CD4-positive, alpha-beta T cell treated with Interleukin-15 for 1 hour (primary cell): ENCODE measurements around the gene TASP1.

Experiments used
- DNase-seq: peaks from one replicate; pipeline ENCODE4 v3.0.0-alpha.2; 2020

Gene TASP1

DNA sequence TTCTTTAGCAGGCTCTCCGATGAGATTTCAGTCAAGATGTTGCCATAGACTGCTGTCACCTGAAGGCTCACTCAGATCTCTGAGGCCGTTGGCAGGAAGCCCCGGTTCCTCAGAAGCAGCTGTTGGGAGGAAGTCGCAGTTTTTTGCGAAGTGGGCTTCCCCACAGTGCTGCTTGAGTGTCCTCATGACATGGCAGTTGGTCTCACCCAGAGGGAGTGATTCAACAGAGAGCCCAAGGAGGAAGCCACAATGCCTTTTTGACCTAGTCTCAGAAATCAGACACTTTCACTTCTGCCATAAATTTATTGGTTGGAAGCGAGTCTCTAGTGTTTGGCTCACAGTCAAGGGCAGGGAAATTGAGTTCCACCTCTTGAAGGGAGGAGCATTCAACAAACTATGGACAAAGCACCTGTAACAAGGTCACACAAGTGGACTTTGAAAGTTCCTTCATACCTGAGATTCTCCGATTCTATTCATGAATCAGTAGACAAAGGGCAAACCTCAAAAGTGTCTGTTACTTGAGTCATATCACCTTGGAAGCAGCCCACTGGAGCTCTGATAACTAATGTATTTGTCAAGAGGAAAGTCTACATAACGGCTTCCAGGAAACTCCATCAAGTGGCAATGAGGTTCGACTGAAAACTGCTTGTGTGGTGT, 208.3 kb downstream of the TASP1 start:
- no peak for DNase-seq

DNA sequence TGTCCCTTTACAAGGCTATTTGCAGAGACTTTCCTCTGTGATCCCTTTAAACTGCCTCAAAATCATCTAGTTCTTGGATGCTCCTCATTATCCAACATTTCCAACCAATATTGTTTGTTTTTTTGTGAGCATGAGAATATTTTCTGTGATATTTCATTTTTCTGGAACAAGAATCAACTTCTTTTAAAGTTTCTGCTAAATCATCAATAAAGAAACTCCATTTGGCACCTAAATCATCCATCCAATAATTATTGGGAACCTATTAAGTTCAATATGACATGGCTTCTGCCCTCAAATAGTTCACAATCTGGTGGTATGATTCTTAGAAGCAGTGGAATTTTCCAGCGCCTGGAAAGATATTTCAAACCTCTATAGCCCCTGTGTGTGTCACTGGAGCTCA, 210.0 kb downstream of the TASP1 start:
- DNase-seq: no peak

DNA sequence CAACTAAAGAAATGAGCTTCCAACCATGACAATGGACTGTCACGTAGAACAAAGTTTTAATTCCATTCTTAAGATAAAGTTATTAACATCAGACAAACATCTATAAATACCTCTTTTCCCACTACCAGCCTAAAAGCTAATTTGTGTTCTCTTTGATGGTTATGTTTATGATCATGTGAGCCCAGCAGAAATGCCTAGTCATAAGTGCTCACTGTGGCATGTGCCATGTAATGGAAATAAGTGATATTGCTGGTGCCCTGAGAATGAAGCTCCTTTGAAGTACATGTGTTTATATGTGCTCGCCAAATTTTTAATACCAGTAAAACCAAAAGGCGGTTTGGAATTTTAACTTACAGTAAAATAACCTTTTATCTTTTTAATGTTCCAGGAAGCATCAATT, 211.9 kb downstream of the TASP1 start:
- DNase-seq: no peak

DNA sequence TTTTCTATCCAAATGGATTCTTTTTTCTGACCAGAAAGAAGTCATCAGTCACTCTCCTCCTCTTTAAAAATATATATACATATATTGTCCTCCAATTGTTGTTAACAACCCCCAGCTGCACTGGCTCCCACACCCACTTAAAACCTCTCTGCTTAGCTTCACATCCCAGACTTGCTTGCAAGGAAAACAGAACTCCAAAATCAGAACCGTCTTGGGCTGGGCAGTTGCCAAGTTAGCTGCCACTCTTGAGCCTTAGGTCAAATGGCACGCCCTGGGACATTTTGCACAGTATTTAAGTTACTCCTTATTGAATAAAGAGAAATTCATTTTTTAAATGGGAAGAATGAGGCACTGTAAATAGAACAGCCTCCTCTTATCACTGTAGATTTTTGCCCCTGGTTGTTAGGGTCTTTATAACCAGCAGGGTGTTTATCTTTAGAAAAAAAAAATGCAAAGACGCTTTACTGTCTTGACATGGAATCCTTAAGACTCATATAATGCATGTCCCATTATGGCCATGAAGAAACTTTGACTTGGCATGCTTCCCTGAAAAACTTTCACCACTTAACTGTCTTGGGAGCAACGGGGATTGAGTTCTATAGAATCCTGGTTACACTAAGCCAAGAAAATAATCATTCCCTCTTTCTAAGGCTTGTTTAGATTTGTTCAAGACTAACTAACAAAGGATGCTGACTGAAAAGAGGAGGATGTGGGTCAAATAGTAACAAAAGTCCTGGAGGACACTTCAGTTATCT, 213.2 kb downstream of the TASP1 start:
- DNase-seq: no peak

DNA sequence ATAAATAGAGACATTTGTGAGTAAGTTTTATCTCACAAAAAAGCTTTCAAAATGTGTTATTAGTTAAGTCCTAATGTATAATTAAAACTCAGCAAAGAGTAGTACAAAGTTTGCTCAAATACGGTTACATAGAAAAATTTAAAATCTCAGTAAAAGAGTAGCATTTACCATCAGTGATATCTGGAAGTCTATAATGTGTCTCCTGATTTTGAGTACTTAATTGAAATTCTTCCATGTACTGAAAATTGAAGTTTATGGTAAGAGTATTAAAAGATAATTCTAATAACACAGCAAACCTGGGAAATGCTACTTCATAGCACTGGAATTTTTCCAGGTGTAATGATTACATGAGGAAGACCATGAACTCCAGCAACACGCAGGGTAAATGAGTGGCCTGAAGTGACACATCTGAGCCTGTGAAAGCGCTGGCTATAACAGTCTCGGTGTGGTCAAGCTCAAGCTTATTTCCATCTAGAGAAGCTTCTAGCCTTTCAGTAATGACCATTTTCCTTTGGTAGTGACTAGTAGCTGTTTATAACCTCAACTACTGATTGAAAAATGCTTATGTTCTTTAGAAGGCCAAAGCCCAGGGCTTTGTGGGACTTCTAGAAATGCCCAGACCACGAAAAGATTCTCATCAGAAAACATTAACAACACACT, 214.4 kb downstream of the TASP1 start:
- DNase-seq: no peak

DNA sequence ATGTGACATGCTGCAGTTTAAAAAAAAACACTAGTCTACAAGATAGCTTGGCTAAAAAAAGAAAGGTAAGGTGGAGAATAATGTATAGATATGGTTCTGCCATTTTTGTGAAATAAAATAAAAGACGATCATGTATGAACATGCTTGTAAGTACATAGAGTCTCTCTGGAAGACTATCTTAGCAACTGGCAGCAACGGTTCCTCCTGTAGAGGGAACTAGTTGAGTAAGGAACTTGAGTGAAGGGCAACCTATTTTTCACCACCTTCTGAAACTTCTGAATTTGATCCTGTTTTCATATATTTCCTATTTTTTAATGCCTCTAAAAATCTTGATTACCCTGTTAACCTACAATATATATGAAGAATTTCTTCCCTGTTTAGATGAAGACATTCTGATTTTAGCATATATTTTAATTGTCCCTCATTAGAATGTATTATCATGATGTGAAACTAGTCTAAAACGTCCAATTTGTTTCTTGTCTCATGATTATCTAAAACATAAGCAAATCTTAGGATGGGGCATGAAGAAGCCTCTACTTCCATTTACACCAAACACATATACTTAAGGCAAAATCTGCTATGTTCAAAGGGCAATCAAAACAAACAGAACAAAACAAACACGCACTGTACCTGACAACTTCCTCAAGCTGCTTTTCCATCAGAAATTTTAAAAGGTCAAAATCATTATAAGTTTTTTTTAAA, 215.1 kb downstream of the TASP1 start:
- no peak for DNase-seq

DNA sequence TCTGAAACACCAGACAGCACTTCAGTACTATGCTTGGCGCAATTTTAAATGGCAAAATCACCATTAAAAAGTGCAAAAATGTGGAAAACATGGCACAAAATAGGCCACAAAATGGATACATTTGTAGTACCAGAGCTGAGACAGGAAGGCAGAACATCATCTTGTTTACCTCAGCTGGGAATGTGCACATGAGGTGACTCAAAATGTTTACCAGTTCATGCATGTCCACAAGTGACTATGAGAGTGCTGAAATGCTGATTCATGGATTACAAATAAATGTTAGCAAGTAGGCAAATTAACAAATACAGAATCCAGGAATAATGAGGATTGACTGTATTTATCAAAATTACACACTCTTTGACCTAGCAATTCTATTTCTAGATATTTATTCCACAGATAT, 216.1 kb downstream of the TASP1 start:
- no peak for DNase-seq

DNA sequence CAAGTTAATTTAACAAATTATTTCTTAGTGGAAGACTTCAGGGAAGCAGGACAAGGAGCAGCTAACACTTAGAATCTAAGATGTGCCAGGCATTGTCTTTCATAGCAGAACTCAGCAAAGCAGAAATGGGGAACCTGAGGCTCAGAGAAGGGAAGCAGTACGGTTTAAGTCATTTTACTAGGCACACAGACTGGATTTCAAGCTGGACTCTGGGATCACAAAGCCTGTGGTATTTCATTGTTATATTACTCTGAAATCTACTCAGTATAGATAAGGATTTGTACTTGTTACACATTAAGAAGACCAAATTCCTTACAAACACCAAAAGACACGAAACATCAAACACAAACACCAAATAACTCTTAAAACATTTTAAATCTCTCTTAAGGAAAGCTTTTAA, 218.1 kb downstream of the TASP1 start:
- no peak for DNase-seq

DNA sequence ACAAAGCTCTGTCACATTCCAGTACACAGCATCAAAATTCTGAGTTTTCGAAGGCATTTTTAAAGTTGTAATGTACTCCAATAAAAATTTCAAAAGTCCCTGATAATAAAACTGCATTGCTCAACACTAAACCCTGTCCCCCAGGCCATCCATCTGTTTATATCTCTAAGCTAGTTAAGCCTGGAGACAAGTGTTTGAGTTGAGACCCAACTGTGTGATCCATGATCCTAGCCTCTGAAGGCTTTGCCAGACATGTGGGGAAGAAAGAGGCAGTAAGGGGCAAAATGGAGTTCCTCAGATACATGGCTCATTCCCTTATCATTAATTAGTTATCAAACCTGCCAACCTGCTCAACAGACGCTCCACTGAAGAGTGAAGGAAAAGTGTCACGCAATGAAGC, 219.3 kb downstream of the TASP1 start:
- no peak for DNase-seq

DNA sequence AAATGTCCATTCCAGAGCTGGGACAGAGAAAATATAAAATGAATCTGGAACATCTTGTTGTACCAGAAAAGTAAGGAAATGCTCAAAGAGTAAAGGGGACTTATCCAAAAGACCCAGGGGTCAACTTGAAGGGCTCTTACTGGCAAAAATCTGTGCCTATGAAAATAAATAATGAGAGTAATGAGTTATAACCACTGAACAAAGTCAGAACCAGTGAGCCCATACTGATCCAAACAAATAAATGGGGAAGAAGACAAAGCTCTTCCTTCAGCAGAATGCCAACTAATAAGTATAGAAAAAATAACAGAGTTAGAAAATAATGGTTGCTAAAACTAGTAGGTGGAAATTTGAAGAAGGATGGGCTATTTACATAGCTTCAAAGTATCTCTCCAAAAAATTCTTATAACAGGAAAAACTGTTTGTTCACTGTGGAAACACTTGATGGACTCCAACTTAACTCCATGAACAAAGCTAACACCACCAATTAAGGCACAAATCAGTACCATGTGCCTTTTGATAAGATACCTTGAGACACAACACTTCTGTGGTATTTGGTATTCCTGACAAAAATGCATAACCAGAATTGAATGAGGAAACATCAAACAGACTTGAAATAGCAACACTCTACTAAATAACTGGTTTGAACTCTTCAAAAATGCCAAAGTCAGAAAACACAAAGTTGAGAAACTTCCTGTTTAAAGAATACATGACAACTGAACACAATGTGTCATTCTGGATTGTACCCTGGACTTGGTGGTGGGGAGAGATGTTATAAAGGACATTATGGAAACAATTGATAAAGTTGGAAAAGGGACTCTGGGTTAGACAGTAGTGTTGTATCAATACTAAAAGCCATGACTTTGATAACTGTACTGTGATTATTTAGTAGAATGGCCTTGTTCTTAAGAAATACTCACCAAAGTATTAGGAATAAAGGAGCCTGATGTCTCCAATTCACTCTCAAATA, 220.2 kb downstream of the TASP1 start:
- no peak for DNase-seq

DNA sequence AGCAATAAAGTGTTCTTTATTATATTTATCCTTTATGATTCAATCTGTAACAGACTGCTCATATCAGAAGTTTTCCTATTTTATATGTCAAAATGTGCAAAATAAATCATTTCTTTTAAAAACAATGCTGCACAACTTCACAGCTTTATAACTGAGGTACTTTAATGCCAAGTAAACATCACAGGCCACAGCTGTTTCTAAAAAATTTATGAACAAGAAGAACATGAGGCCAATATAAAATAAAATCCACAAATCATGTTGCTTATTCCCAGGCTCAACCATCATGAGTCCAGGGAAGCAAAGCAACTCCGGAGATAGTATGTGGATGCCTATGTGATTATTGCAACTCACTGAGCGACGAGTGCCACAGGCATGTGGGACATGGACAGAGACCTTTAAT, 222.2 kb downstream of the TASP1 start:
- no peak for DNase-seq

DNA sequence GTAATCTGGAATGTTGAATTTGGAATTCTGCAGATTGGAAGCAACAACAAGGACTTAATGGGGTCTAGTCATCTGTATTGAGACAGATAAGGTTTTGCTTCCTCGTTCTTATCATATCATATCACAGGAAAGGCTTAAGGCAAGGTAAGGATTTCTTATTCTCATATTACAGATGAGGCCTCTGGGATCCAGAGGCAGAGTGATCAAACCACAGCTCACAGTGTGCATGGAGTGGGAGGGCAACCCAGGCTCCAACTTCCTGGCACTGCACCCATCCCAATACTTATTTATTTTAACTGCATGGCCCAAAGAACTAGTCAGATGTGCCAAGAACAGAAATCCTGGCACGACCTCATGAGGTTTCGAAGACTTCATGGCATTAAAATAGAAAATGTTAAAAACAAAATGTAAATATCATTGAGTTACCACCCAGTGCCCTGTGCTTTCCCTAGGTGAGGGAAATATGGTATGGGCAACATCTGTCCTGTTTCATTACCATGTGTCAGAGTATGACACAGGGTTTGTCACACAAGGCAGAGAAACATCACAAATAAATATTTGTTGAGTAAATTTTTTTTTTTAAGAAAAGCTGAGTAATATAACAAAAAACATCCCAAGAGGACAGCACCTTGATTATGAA, 225.8 kb downstream of the TASP1 start:
- DNase-seq: no peak

DNA sequence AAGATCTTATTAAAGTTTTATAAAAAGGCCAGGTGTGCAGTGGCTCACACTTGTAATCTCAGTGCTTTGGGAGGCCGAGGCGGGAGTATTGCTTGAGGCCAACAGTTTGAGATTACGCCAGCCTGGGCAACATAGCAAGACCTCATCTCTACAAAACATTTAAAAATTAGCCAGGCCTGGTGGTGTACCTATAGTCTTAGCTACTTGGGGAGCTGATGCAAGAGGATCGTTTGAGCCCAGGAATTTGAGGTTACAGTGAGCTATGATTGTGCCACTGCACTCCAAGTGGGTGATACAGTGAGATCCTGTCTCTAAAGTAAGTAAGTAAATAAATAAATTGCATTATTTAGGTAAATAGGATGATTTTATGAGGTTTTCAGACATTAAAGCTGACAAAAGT, 234.4 kb downstream of the TASP1 start:
- DNase-seq: no peak

DNA sequence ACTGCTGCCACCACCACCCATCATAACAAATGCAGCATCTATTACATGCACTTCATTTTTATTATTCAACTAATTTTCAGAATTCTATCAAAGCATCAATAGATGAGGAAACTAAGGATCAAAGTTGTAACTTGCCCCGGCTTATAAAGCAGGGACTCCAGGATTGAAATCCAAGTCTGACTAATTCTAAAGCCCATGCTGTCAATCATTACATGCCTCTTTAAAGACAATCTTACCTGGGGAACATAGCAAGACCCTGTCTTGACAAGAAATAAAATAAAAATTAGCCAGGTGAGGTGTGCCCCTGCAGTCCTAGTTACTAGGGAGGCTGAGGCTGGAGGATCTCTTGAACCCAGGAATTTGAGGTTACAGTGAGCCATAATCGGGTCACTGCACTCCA, 235.3 kb downstream of the TASP1 start:
- no peak for DNase-seq

DNA sequence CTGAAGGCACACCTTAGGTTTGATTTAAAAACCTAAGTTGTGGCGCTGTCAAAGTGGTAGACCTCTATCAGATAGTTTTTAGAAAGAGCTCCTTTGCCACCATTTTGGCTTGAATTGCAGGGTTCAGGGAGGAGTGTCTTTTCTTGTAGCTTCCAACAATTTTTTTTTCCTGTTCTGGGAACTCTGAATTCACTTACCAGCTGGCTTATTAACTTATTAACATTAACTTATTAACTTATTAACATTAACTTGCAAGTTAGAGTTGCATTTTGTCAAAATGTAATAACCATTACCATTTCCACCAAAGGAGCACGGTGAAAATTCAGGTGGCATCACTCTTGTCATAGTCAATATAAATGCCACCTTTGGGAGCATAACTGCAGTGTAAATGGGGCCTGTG, 235.7 kb downstream of the TASP1 start:
- no peak for DNase-seq

DNA sequence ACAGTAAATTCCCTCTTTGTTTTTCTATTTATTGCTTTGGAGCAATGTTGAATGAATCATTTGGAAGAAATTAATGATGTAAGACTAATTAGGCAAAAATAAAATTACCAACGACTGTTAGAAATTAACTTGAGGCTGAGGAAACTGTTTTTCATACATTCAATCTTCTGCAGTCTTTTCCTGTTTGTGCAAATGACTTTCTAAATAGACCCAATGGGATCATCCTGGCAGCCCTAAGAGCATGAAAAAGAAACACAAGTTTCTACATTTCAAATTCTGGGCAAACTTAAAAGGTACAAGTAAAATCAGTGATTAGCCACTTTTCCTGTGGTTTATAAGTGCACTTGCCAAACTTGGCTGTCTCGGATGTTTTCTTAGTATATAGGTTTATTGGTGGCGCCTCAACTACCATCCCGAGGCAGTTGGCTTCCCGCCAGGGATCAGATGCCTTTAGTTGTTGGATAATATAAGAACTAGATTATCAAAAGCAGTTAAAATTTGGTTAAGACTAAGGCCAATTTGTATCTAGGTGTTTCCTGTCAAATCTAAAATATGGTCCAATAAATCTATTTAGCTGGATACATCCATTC, 236.5 kb downstream of the TASP1 start:
- DNase-seq: no peak

DNA sequence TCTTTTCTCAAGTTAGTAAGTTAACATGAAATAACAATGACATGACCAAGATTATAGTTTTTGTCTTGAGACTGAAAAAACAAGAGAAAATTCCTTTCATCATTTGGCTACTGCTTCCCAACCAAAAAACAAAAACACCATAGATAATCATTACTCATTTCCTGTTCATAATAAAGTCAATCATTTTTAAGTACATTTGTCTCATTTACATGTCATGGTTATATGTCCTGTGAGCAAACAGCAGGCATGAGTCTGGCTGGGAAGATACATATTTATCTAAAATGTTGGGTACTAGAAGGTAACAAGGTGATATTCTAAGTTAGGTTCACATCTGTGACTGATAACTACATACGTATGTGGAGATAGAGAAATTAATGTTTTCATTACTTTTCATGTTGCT, 237.1 kb downstream of the TASP1 start:
- no peak for DNase-seq

DNA sequence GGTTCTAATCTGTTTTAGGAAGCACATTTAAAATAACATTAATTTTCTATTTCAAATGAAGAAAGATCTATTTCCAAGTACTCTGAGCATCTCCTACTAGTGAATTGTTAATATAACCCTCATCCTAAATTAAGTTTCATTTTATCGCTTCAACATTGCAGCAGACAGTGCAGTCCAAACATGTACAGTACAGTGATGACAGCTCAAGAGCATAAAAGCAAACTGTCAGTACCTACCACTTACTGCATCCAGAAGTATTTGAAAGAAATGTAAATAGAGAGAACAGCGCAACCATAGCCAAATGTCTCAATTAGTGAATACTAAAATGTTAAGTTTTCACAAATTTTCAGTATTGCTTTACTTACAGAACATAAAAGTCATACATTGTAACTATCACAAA, 238.3 kb downstream of the TASP1 start:
- DNase-seq: no peak

DNA sequence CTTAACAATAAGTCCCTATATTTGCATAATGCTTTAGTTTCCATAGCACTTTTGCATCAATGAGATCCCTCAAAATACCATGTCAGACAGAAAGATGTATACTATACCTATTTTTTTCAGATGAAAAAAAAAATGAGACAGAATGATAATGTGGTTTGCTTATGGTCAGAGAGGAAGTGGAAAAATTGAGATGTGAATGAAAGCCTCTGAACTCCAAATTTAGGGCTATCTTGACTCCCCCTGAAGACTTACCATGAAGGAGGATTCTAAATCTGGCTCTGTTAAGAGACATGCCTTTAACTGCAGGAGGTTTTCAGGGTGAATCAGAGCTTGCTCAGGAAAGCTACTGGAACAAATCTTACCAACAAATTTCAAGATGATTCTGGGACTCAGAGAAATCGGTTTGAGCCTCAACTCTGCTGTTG, 241.4 kb downstream of the TASP1 start:
- no peak for DNase-seq

DNA sequence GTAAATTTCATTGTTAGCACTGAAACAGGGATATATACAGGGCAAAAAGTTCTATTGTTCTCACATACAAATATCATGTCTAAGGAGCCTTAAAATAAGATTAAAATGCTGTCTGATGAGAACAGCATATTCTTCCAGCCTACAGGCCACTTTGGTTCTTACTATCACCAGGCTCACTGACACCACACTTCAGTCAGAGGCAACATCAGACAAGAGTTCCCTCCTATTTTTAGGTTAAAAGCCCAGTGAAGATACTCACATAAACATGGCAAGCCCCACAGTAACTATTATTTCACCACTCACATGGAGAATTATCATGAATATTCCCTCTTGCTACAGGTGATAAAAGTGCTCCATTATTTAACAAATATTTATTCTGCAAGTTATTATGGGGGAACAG, 241.9 kb downstream of the TASP1 start:
- DNase-seq: no peak

DNA sequence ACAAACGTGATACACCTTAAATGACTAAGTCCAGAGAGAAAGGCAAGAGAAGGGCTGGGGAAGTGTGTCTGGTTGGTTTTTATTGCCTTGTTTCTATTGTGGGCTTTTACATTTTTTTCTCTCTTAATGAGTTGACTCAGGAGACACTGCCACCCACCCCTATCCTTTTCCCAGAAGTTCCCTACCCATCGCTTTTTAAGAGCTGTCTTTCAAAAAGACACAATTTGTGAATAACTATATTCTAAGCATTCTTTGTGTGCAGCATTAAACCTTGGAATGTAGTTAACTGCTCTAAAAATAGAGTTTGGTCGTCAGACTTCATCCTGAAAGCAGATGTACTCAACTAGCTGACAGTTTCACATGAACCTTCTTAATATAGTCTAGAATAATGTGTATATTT, 242.7 kb downstream of the TASP1 start:
- no peak for DNase-seq

DNA sequence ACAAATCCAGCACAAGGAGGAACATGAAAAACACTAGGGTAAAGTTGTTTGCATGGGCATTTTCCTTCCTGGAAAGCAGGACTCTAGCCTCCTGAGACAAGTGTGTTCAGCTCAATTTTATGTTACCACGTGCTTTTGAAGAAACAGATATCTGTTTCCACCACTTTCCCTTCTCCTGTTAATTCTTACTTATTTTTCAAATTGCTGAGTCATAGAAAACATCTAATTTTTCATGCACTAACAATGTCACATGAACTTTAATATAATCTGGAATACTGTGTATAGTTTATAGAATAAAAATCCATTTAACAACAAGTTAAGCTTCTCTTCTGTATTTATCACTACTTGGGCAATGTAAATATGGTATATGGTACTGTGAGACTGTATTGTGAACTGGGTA, 243.5 kb downstream of the TASP1 start:
- DNase-seq: no peak
